Panc1 (cell line): ENCODE data around the gene EP300. TPM values are rescaled to one million over a fixed set of nuclear protein-coding genes. Genes with fewer than 3 reads are reported as not detected.
"Not testable (repeated sequence)": the region's sequence is repeated elsewhere in the genome, so short reads cannot be mapped to it uniquely, and the experiment has no call there.

Experiments
- ATAC-seq: fragments of 200-7000 bp; cut with Tn5 transposase; 2 replicates; pipeline ENCODE4 v1.9.1; 2020; ENCODE audit warnings: mild to moderate bottlenecking, moderate library complexity
- BruUV-seq: library from RNA; stranded (reverse); fragments of 400-500 nt; replicated peaks from 2 replicates; lab custom pipeline; 2021; lab: Mats Ljungman, UMichigan
- CTCF ChIA-PET: fragments of 300-600 bp; sonication (Branson Sonifier 250); formaldehyde crosslinking; loops from one replicate; lab custom pipeline; 2022; ENCODE audit warnings: antibody characterized with exemption; lab: Charles Lee
- POLR2A ChIA-PET: fragments of 300-600 bp; sonication (Branson Sonifier 250); formaldehyde crosslinking; loops from one replicate; lab custom pipeline; 2022; ENCODE audit warnings: antibody characterized with exemption; lab: Charles Lee
- DNase-seq: peaks from one replicate; pipeline ENCODE4 v3.0.0-alpha.2; 2010; ENCODE audit warnings: low read depth, low spot score
- H3K27ac ChIP-seq: 2 replicates; pipeline ENCODE4 v1.5.1; 2011; ENCODE audit warnings: mild to moderate bottlenecking, low read length, inconsistent platforms
- H3K27me3 ChIP-seq: fragments of 200-500 bp; sonication (Bioruptor generic); 2 replicates; pipeline ENCODE4 v1.6.0; 2014; ENCODE audit warnings: low read length, inconsistent platforms; ENCODE audit not compliant: control insufficient read depth, insufficient read depth
- H3K36me3 ChIP-seq: fragments of 200-500 bp; sonication (Bioruptor generic); 2 replicates; pipeline ENCODE4 v1.5.1; 2014; ENCODE audit warnings: inconsistent platforms, mild to moderate bottlenecking, low read length, moderate library complexity; ENCODE audit not compliant: control insufficient read depth, insufficient read depth
- H3K4me1 ChIP-seq: 2 replicates; pipeline ENCODE4 v1.5.1; 2011; ENCODE audit warnings: inconsistent platforms, mild to moderate bottlenecking, low read length, moderate library complexity; ENCODE audit not compliant: control insufficient read depth, insufficient read depth
- H3K4me3 ChIP-seq, 2 experiments: 2 replicates each; pipeline ENCODE4 v1.5.1; 2011 to 2012; ENCODE audit warnings: low read depth in 2 of 2, low read length in 2 of 2, mild to moderate bottlenecking in 2 of 2, inconsistent platforms in 1 of 2, moderate library complexity in 1 of 2
- H3K9me3 ChIP-seq: fragments of 200-500 bp; sonication (Bioruptor generic); 2 replicates; pipeline ENCODE4 v1.5.1; 2014; ENCODE audit warnings: low read depth, mild to moderate bottlenecking, inconsistent platforms, low read length, moderate library complexity; ENCODE audit not compliant: control insufficient read depth, insufficient read depth
- POLR2AphosphoS5 ChIP-seq: IDR thresholded peaks from 2 replicates; pipeline ENCODE4 v1.6.1; 2012; ENCODE audit warnings: mild to moderate bottlenecking, low read depth, low read length, moderate library complexity
- SIN3A ChIP-seq: IDR thresholded peaks from 2 replicates; pipeline ENCODE4 v1.6.1; 2012; ENCODE audit warnings: low read depth, mild to moderate bottlenecking, low read length, moderate library complexity, borderline replicate concordance; ENCODE audit not compliant: insufficient read depth
- TCF7L2 ChIP-seq: IDR thresholded peaks from 2 replicates; pipeline ENCODE4 v1.6.1; 2011; ENCODE audit warnings: mild to moderate bottlenecking, low read depth, low read length, inconsistent platforms
- in situ Hi-C: cut with HindIII; loops from 2 replicates; pipeline ENCODE4 v1.10.0; 2016; ENCODE audit warnings: low sequenced_read_pairs, low pct_unique_long_range_greater_than_20kb
- intact Hi-C: fragments of 100-400 bp; cut with micrococcal nuclease; formaldehyde crosslinking; loops from one replicate; pipeline ENCODE4 v1.10.0; 2022; ENCODE audit not compliant: unreplicated experiment
- total RNA-seq: library from RNA; stranded (reverse); gene quantifications from one replicate; pipeline ENCODE4 v1.2.1, GENCODE V29; 2021; ENCODE audit not compliant: unreplicated experiment
- TF ChIP-seq, protein P1 (sequence below), 2 experiments: IDR thresholded peaks; 2 replicates each; pipeline ENCODE4 v1.6.1; 2011 to 2012; ENCODE audit warnings: low read depth in 2 of 2, control low read depth in 1 of 2, low read length in 1 of 2, mild to moderate bottlenecking in 1 of 2, moderate library complexity in 1 of 2; ENCODE audit not compliant: insufficient read depth in 1 of 2
- TF ChIP-seq, protein P2 (sequence below): fragments of 450-650 bp; IDR thresholded peaks from 2 replicates; pipeline ENCODE4 v1.5.1; 2017; ENCODE audit warnings: mild to moderate bottlenecking

EP300 gene
- total RNA-seq, 1 experiment from 2014 or later: 46.8 TPM

DNA sequence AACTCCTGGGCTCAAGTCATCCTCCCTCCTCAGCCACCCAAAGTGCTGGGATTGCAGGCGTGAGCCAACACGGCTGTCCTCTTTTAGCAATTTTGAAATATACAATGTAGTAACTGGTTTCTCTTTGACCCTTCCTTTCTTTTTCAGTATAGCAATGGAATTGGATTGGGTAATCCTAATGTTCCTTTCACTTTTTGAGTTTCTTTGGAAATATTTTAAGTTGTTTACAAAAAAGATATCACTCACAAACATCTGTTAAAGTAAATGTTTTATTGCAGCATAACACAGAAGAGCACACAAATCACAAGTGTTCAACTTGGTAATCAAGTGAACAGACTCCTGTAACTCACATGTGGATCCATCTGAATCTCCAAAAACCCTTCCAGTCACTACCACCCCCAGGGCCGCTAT is 44.6 kb upstream of the EP300 start:
- no peak for DNase-seq
- ChIA-PET POLR2A (no interaction called here), CTCF (no interaction called here)
- no peak overlapping the region for H3K27ac ChIP-seq
- no peaks in the 10 kb centered on the region for H3K36me3 ChIP-seq
- intact Hi-C loops: no loop called here
- H3K4me3 ChIP-seq: no peak overlapping the region
- peaks cover 8% of the 10 kb centered on the region for H3K4me1 ChIP-seq
- no peak for TF ChIP-seq TCF7L2
- TF ChIP-seq, protein P1, sequence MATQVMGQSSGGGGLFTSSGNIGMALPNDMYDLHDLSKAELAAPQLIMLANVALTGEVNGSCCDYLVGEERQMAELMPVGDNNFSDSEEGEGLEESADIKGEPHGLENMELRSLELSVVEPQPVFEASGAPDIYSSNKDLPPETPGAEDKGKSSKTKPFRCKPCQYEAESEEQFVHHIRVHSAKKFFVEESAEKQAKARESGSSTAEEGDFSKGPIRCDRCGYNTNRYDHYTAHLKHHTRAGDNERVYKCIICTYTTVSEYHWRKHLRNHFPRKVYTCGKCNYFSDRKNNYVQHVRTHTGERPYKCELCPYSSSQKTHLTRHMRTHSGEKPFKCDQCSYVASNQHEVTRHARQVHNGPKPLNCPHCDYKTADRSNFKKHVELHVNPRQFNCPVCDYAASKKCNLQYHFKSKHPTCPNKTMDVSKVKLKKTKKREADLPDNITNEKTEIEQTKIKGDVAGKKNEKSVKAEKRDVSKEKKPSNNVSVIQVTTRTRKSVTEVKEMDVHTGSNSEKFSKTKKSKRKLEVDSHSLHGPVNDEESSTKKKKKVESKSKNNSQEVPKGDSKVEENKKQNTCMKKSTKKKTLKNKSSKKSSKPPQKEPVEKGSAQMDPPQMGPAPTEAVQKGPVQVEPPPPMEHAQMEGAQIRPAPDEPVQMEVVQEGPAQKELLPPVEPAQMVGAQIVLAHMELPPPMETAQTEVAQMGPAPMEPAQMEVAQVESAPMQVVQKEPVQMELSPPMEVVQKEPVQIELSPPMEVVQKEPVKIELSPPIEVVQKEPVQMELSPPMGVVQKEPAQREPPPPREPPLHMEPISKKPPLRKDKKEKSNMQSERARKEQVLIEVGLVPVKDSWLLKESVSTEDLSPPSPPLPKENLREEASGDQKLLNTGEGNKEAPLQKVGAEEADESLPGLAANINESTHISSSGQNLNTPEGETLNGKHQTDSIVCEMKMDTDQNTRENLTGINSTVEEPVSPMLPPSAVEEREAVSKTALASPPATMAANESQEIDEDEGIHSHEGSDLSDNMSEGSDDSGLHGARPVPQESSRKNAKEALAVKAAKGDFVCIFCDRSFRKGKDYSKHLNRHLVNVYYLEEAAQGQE (IDR thresholded peaks at IDR 0.05; ENCODE audit: insufficient read depth in 1 of 2, low read depth in 2 of 2, low read length in 1 of 2): no peak
- TF ChIP-seq, protein P2, sequence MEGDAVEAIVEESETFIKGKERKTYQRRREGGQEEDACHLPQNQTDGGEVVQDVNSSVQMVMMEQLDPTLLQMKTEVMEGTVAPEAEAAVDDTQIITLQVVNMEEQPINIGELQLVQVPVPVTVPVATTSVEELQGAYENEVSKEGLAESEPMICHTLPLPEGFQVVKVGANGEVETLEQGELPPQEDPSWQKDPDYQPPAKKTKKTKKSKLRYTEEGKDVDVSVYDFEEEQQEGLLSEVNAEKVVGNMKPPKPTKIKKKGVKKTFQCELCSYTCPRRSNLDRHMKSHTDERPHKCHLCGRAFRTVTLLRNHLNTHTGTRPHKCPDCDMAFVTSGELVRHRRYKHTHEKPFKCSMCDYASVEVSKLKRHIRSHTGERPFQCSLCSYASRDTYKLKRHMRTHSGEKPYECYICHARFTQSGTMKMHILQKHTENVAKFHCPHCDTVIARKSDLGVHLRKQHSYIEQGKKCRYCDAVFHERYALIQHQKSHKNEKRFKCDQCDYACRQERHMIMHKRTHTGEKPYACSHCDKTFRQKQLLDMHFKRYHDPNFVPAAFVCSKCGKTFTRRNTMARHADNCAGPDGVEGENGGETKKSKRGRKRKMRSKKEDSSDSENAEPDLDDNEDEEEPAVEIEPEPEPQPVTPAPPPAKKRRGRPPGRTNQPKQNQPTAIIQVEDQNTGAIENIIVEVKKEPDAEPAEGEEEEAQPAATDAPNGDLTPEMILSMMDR: no peak
- TF ChIP-seq SIN3A: no peak
- no peak for TF ChIP-seq POLR2AphosphoS5
- in situ Hi-C loops: no loop called here
- no peaks in the 10 kb centered on the region for H3K27me3 ChIP-seq
- H3K9me3 ChIP-seq: no peaks in the 10 kb centered on the region
- no TSS peak for BruUV-seq
- ATAC-seq: no peak

DNA sequence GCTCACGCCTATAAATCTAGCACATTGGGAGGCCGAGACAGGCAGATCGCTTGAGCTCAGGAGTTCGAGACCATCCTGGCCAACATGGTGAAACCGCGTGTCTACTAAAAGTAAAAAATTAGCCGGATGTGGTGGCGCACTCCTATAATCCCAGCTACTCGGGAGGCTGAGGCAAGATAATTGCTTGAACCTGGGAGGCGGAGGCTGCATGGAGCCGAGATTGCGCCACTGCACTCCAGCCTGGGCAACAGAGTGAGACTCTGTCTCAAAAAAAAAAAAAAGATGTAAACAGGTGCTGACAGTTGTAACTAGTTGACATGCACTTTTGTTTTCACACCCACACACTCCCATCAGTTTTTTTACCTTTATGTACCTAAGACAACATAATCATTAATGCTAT is 44.0 kb upstream of the EP300 start:
- H3K9me3 ChIP-seq, BruUV-seq, H3K4me1 ChIP-seq, CTCF ChIA-PET, H3K27me3 ChIP-seq, DNase-seq, POLR2A ChIA-PET, ATAC-seq, in situ Hi-C loops, H3K36me3 ChIP-seq, intact Hi-C loops: not testable (repeated sequence)
- H3K4me3 ChIP-seq: peak overlapping the region in 1 of 2 experiments; percentile 26; a peak in 2 of 4 replicates
- H3K27ac ChIP-seq: 0 out of 2 replicates have a peak overlapping the region, but pooled peaks have one; percentile 29
